CD4-positive, alpha-beta T cell treated with Interleukin-6 for 4 hours (primary cell): ENCODE data around the gene STIL.
"Not testable (repeated sequence)": the region's sequence is repeated elsewhere in the genome, so short reads cannot be mapped to it uniquely, and the experiment has no call there.

Source experiments
- DNase-seq: peaks from one replicate; pipeline ENCODE4 v3.0.0-alpha.2; 2020; ENCODE audit warnings: mixed read lengths

The STIL gene

GRCh38 chr1:47313915-47314664 lies at the start of gene STIL:
Gene STIL, minus strand, starts transcription at chr1:47314147. Its CDS starts 3,828 bp downstream, at chr1:47310319.
- DNase-seq, result peak; percentile 97

- no peak for DNase-seq
Observed at GRCh38 chr1:47362828-47363227, 48.9 kb upstream of the STIL start.

GRCh38 chr1:47361380-47361779 lies 47.4 kb upstream of the STIL start:
- no peak for DNase-seq

GRCh38 chr1:47351305-47351704 lies 37.4 kb upstream of the STIL start:
- DNase-seq, result no peak

- no peak for DNase-seq
Observed at GRCh38 chr1:47348246-47348645, 34.3 kb upstream of the STIL start.

GRCh38 chr1:47347735-47348134 lies 33.8 kb upstream of the STIL start:
- no peak for DNase-seq

GRCh38 chr1:47346979-47347378 lies 33.0 kb upstream of the STIL start:
- DNase-seq, result not testable (repeated sequence)

GRCh38 chr1:47340227-47340626 lies 26.3 kb upstream of the STIL start:
- no peak for DNase-seq

- no peak for DNase-seq
Observed at GRCh38 chr1:47338249-47339077, 24.5 kb upstream of the STIL start.

GRCh38 chr1:47337350-47337749 lies 23.4 kb upstream of the STIL start:
- no peak for DNase-seq

- no peak for DNase-seq
Observed at GRCh38 chr1:47334765-47335435, 21.0 kb upstream of the STIL start.

GRCh38 chr1:47333922-47334764 lies 20.2 kb upstream of the STIL start:
- peak; percentile 75 for DNase-seq

GRCh38 chr1:47333578-47333921 lies 19.6 kb upstream of the STIL start, which contains the start of gene CMPK1:
Gene CMPK1, plus strand, starts transcription at chr1:47333790. Its CDS starts 156 bp downstream, at chr1:47333946.
- peak; percentile 86 for DNase-seq

- no peak for DNase-seq
Observed at GRCh38 chr1:47332779-47333577, 19.0 kb upstream of the STIL start.

- DNase-seq, result no peak
Observed at GRCh38 chr1:47331875-47332274, 17.9 kb upstream of the STIL start.

- no peak for DNase-seq
Observed at GRCh38 chr1:47330212-47330611, 16.3 kb upstream of the STIL start.

- DNase-seq, result no peak
Observed at GRCh38 chr1:47328992-47329391, 15.0 kb upstream of the STIL start.

- DNase-seq, result no peak
Observed at GRCh38 chr1:47326271-47326670, 12.3 kb upstream of the STIL start.

- DNase-seq, result no peak
Observed at GRCh38 chr1:47325528-47325927, 11.6 kb upstream of the STIL start.

- DNase-seq, result no peak
Observed at GRCh38 chr1:47324682-47325081, 10.7 kb upstream of the STIL start.

GRCh38 chr1:47323599-47324031 lies 9.7 kb upstream of the STIL start:
- DNase-seq, result no peak

GRCh38 chr1:47319968-47320367 lies 6.0 kb upstream of the STIL start:
- not testable (repeated sequence) for DNase-seq
